GM19023 (cell line): ENCODE data around the gene FEZF1.

ENCODE experiments used
- ATAC-seq: cut with Tn5 transposase; IDR thresholded peaks from one replicate; pipeline ENCODE4 v1.9.1; 2021; ENCODE audit warnings: mild to moderate bottlenecking, moderate library complexity; ENCODE audit not compliant: unreplicated experiment

The FEZF1 gene

GRCh38 chr7:122273117-122273516 is 31.4 kb downstream of the FEZF1 start:
- no peak for ATAC-seq

GRCh38 chr7:122269241-122269640 is 35.3 kb downstream of the FEZF1 start:
- no peak for ATAC-seq

- ATAC-seq, result no peak
Observed at GRCh38 chr7:122268101-122268500, 36.4 kb downstream of the FEZF1 start.

- no peak for ATAC-seq
Observed at GRCh38 chr7:122262246-122262645, 42.3 kb downstream of the FEZF1 start.

- no peak for ATAC-seq
Observed at GRCh38 chr7:122261442-122261841, 43.1 kb downstream of the FEZF1 start.

GRCh38 chr7:122261016-122261415 is 43.5 kb downstream of the FEZF1 start:
- no peak for ATAC-seq

- ATAC-seq, result no peak
Observed at GRCh38 chr7:122260336-122260735, 44.2 kb downstream of the FEZF1 start.

- no peak for ATAC-seq
Observed at GRCh38 chr7:122258971-122259370, 45.6 kb downstream of the FEZF1 start.

GRCh38 chr7:122257056-122257455 is 47.5 kb downstream of the FEZF1 start:
- no peak for ATAC-seq

GRCh38 chr7:122256046-122256445 is 48.5 kb downstream of the FEZF1 start:
- no peak for ATAC-seq

GRCh38 chr7:122255454-122255853 is 49.1 kb downstream of the FEZF1 start:
- no peak for ATAC-seq
